GM12878 (cell line): ENCODE results near the gene TMEM236. TPM values are rescaled to one million over a fixed set of nuclear protein-coding genes. Genes with fewer than 3 reads are reported as not detected.

Source experiments
- ATAC-seq: fragments of 200-7000 bp; cut with Tn5 transposase; 3 replicates; pipeline ENCODE4 v1.9.1; 2020; ENCODE audit warnings: mild to moderate bottlenecking, moderate library complexity
- BruUV-seq: library from RNA; stranded (reverse); fragments of 400-500 nt; replicated peaks from 2 replicates; lab custom pipeline; 2021; lab: Mats Ljungman, UMichigan
- CTCF ChIA-PET: fragments of 300-600 bp; sonication (Branson Sonifier 250); formaldehyde crosslinking; extraction: SDS; loops from one replicate; lab custom pipeline; 2021; ENCODE audit warnings: inconsistent platforms; lab: Yijun Ruan, JAX
- POLR2A ChIA-PET: fragments of 350-600 bp; formaldehyde crosslinking; extraction: SDS; loops from one replicate; lab custom pipeline; 2021; ENCODE audit warnings: inconsistent platforms; lab: Charles Lee
- RAD21 ChIA-PET: fragments of 300-600 bp; sonication (Branson Sonifier 250); formaldehyde crosslinking; loops from one replicate; lab custom pipeline; 2023; ENCODE audit warnings: antibody characterized with exemption; ENCODE audit not compliant: unreplicated experiment; lab: Charles Lee
- SMC1A ChIA-PET: fragments of 300-600 bp; sonication (Branson Sonifier 250); formaldehyde crosslinking; loops from one replicate; lab custom pipeline; 2023; ENCODE audit not compliant: unreplicated experiment, uncharacterized antibody; lab: Charles Lee
- DNase-seq: peaks from one replicate; pipeline ENCODE4 v3.0.0-alpha.2; 2011; ENCODE audit warnings: low read depth, low spot score
- FAIRE-seq: peaks from 3 replicates; lab custom pipeline; 2011; peaks lifted over from hg19 to GRCh38; lab: Jason Lieb, UNC
- H2AFZ ChIP-seq: 2 replicates; pipeline ENCODE4 v1.6.0; 2011; ENCODE audit warnings: low read depth, low read length, control low read depth; ENCODE audit not compliant: control insufficient read depth
- H3K27ac ChIP-seq: 2 replicates; pipeline ENCODE4 v1.5.1; 2011; ENCODE audit warnings: control low read depth; ENCODE audit not compliant: control insufficient read depth, insufficient read depth
- H3K27me3 ChIP-seq, 2 experiments: replicated peaks in 1 of 2; 2 replicates each; pipeline versions ENCODE4 v1.6.0 to v1.6.1; 2011; ENCODE audit warnings: low read length in 1 of 2; ENCODE audit not compliant: control insufficient read depth in 2 of 2, insufficient read depth in 2 of 2
- H3K36me3 ChIP-seq, 2 experiments: 2 replicates each; pipeline ENCODE4 v1.5.1; 2011; ENCODE audit warnings: low read length in 1 of 2; ENCODE audit not compliant: control insufficient read depth in 2 of 2, insufficient read depth in 2 of 2
- H3K4me1 ChIP-seq: 2 replicates; pipeline ENCODE4 v1.6.1; 2011; ENCODE audit warnings: mild to moderate bottlenecking, low read length, moderate library complexity, mixed read lengths; ENCODE audit not compliant: control insufficient read depth, insufficient read depth
- H3K4me2 ChIP-seq: 2 replicates; pipeline ENCODE4 v1.6.0; 2011; ENCODE audit warnings: control low read depth; ENCODE audit not compliant: control insufficient read depth, insufficient read depth
- H3K4me3 ChIP-seq: fragments of 200-600 bp; sonication (generic); 2 replicates; pipeline ENCODE4 v1.5.1; 2016
- H3K79me2 ChIP-seq: 2 replicates; pipeline ENCODE4 v1.6.0; 2011; ENCODE audit warnings: low read length; ENCODE audit not compliant: control insufficient read depth, insufficient read depth
- H3K9ac ChIP-seq: 2 replicates; pipeline ENCODE4 v1.8.0; 2011; ENCODE audit warnings: low read length, control low read depth, mixed read lengths; ENCODE audit not compliant: control insufficient read depth, insufficient read depth
- H3K9me3 ChIP-seq: replicated peaks from 3 replicates; pipeline ENCODE4 v1.5.1; 2011; ENCODE audit warnings: mild to moderate bottlenecking, low read length; ENCODE audit not compliant: control insufficient read depth, insufficient read depth
- H4K20me1 ChIP-seq: 2 replicates; pipeline ENCODE4 v1.6.0; 2011; ENCODE audit not compliant: control insufficient read depth, insufficient read depth
- CBX3 ChIP-seq: fragments of 200-600 bp; sonication (generic); IDR thresholded peaks from 2 replicates; pipeline ENCODE4 v1.6.1; 2016; ENCODE audit warnings: low read depth, borderline replicate concordance
- CHD4 ChIP-seq: fragments of 200-600 bp; sonication (generic); IDR thresholded peaks from 2 replicates; pipeline ENCODE4 v1.6.1; 2016; ENCODE audit warnings: mild to moderate bottlenecking
- CREB1 ChIP-seq: IDR thresholded peaks from 2 replicates; pipeline ENCODE4 v1.6.1; 2012; ENCODE audit warnings: low read depth, mild to moderate bottlenecking, inconsistent platforms
- GABPA ChIP-seq: IDR thresholded peaks from 2 replicates; pipeline ENCODE4 v1.6.1; 2014; ENCODE audit warnings: antibody characterized with exemption, low read depth, mild to moderate bottlenecking, inconsistent platforms
- NFXL1 ChIP-seq: fragments of 450-650 bp; IDR thresholded peaks from 2 replicates; pipeline ENCODE4 v1.6.1; 2017; ENCODE audit warnings: antibody characterized with exemption, mild to moderate bottlenecking, borderline replicate concordance
- RCOR1 ChIP-seq: conservative IDR thresholded peaks from 2 replicates; pipeline ENCODE4 v1.6.1; 2012; ENCODE audit warnings: low read depth, low read length, improper control_type of control experiment
- RUNX3 ChIP-seq: IDR thresholded peaks from 2 replicates; pipeline ENCODE4 v1.6.1; 2012; ENCODE audit warnings: low read length, inconsistent platforms
- SIX5 ChIP-seq: IDR thresholded peaks from 2 replicates; pipeline ENCODE4 v1.6.1; 2011; ENCODE audit warnings: mild to moderate bottlenecking, low read depth, low read length, moderate library complexity; ENCODE audit not compliant: severe bottlenecking
- SREBF2 ChIP-seq: IDR thresholded peaks from 2 replicates; pipeline ENCODE4 v1.6.1; 2012; ENCODE audit warnings: mild to moderate bottlenecking, low read length
- STAT1 ChIP-seq: fragments of 450-650 bp; conservative IDR thresholded peaks from 2 replicates; pipeline ENCODE4 v1.6.1; 2014; ENCODE audit warnings: antibody characterized with exemption, mild to moderate bottlenecking
- TCF7 ChIP-seq: IDR thresholded peaks from 2 replicates; pipeline ENCODE4 v1.6.1; 2014; ENCODE audit warnings: antibody characterized with exemption, borderline replicate concordance
- YY1 ChIP-seq: IDR thresholded peaks from 2 replicates; pipeline ENCODE4 v1.6.1; 2011; ENCODE audit warnings: low read depth, mild to moderate bottlenecking, low read length
- ZBTB11 ChIP-seq: fragments of 450-650 bp; formaldehyde crosslinking; IDR thresholded peaks from 2 replicates; pipeline ENCODE4 v1.5.0; 2022; ENCODE audit warnings: mild to moderate bottlenecking, missing genetic modification characterization
- ZBTB40 ChIP-seq: fragments of 450-650 bp; IDR thresholded peaks from 2 replicates; pipeline ENCODE4 v1.6.1; 2016; ENCODE audit warnings: mild to moderate bottlenecking, moderate library complexity, borderline replicate concordance
- ZNF592 ChIP-seq: fragments of 450-650 bp; IDR thresholded peaks from 2 replicates; pipeline ENCODE4 v1.6.1; 2017; ENCODE audit warnings: mild to moderate bottlenecking, moderate library complexity
- in situ Hi-C: fragments of 300-500 bp; cut with MboI; formaldehyde crosslinking; loops from 9 replicates; pipeline ENCODE4 v1.14.3; 2018; ENCODE audit warnings: mixed read lengths
- intact Hi-C: fragments of 100-400 bp; cut with micrococcal nuclease; formaldehyde crosslinking; loops from one replicate; pipeline ENCODE4 v1.14.2; 2022; ENCODE audit not compliant: unreplicated experiment
- polyA plus RNA-seq, 11 experiments: library from polyadenylated mRNA; depleted of rRNA in 4 of 11; unstranded in 6 of 11; stranded (reverse) in 5 of 11; fragments of >200 nt; fragmentation: Nextera tagmentation in 4 of 11; fragmentation: Illumina TruSeq in 1 of 11; extraction: Ambion mirVana in 4 of 11; extraction: Trizol in 1 of 11; gene quantifications; 1 replicate in 1 of 11; 2 replicates in 10 of 11; pipeline versions ENCODE4 v1.2.1 to v1.2.3, GENCODE V29; 2011 to 2016; ENCODE audit warnings: inconsistent platforms in 2 of 11, missing spikeins in 2 of 11, low read depth in 1 of 11
- total RNA-seq, 4 experiments: library from RNA; depleted of rRNA in 3 of 4; stranded (reverse); fragments of >200 nt in 3 of 4; fragmentation: Illumina TruSeq in 1 of 4; extraction: Trizol in 1 of 4; gene quantifications; 2 replicates each; pipeline versions ENCODE4 v1.2.1 to v1.2.3, GENCODE V29; 2013 to 2021

Gene TMEM236
- total and polyA plus RNA-seq, 10 of the 15 experiments (the other 5 are each of a cell fraction or from before 2014, with no cell fraction given): 0.03 TPM; not detected in 9

GRCh38 chr10:17758896-17759295 lies 6.9 kb downstream of the TMEM236 start:
- RAD21 ChIA-PET: no interaction called here
- BruUV-seq: no TSS peak
- in situ Hi-C loops (no loop called here), intact Hi-C loops (no loop called here)
- POLR2A ChIA-PET: no interaction called here
- Histone ChIP-seq H2AFZ (no peak overlapping the region), H3K9me3 (no peaks in the 10 kb centered on the region), H3K4me3 (no peak overlapping the region), H3K4me2 (no peak overlapping the region), H3K79me2 (no peaks in the 10 kb centered on the region), H3K4me1 (peaks cover 13% of the 10 kb centered on the region), H3K27me3 (no peaks in the 10 kb centered on the region; a peak in 1 of 4 replicates), H3K9ac (no peak overlapping the region), H3K27ac (no peak overlapping the region), H4K20me1 (no peaks in the 10 kb centered on the region), H3K36me3 (no peaks in the 10 kb centered on the region)
- ATAC-seq (no peak), FAIRE-seq (no peak), DNase-seq (no peak)
- CTCF ChIA-PET: interaction anchor here (0.6 to 1.9 kb wide), 3 partner anchors 14 to 350 kb away, joined by 3 to 5 read pairs (median 3); no protein-coding TSS in a partner anchor
- SMC1A ChIA-PET: interaction anchor here (0.9 kb wide), 1 partner anchor 20 kb away, joined by 3 read pairs; no protein-coding TSS in a partner anchor
- no peak for TF ChIP-seq CBX3
- no peak for TF ChIP-seq RUNX3
- TF ChIP-seq STAT1: no peak
- no peak for TF ChIP-seq SREBF2
- TF ChIP-seq ZBTB40: no peak
- no peak for TF ChIP-seq TCF7
- TF ChIP-seq ZNF592: no peak
- TF ChIP-seq GABPA: no peak
- TF ChIP-seq CREB1: no peak
- TF ChIP-seq ZBTB11 (CRISPR knock-in tag): no peak
- no peak for TF ChIP-seq RCOR1
- TF ChIP-seq SIX5: no peak
- no peak for TF ChIP-seq YY1
- no peak for TF ChIP-seq NFXL1
- no peak for TF ChIP-seq CHD4
